Measurements from ENCODE around the gene GLRX.
"Not testable (repeated sequence)": the region's sequence is repeated elsewhere in the genome, so short reads cannot be mapped to it uniquely, and the experiment has no call there.

Gene GLRX

DNA sequence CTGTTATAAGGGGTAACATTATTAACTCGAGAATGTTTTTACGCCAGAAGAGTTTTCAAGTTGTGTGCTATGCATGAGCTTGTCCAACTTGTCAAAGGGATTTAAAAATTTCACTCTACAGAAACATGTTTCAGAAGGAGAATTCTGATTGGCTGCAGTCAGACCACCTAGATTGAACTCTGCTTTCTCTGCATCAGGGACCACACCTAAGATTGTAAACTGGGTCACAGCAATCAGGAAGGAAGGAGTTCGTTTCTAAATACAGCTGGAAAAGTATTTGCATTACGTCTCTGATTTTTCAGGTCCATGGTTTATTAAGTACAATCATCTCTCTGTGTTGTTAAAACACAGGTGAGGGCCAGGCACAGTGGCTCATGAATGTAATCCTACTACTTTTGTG lies 5.8 kb downstream of the GLRX start:
- no peak for DNase-seq
- Histone ChIP-seq H3K4me3 (ENCODE audit: low read depth, low read length) (no peak overlapping the region), H3K27me3 (ENCODE audit: insufficient read depth, low read depth, severe bottlenecking) (no peaks in the 10 kb centered on the region), H3K36me3 (no peaks in the 10 kb centered on the region; the same call in 1 of the 2 replicates), H3K27ac (no peak overlapping the region), H3K9me3 (ENCODE audit: severe bottlenecking) (no peaks in the 10 kb centered on the region)
- TF ChIP-seq, protein P1, sequence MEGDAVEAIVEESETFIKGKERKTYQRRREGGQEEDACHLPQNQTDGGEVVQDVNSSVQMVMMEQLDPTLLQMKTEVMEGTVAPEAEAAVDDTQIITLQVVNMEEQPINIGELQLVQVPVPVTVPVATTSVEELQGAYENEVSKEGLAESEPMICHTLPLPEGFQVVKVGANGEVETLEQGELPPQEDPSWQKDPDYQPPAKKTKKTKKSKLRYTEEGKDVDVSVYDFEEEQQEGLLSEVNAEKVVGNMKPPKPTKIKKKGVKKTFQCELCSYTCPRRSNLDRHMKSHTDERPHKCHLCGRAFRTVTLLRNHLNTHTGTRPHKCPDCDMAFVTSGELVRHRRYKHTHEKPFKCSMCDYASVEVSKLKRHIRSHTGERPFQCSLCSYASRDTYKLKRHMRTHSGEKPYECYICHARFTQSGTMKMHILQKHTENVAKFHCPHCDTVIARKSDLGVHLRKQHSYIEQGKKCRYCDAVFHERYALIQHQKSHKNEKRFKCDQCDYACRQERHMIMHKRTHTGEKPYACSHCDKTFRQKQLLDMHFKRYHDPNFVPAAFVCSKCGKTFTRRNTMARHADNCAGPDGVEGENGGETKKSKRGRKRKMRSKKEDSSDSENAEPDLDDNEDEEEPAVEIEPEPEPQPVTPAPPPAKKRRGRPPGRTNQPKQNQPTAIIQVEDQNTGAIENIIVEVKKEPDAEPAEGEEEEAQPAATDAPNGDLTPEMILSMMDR (IDR thresholded peaks at IDR 0.05; ENCODE audit: low read depth, low read length): no peak

DNA sequence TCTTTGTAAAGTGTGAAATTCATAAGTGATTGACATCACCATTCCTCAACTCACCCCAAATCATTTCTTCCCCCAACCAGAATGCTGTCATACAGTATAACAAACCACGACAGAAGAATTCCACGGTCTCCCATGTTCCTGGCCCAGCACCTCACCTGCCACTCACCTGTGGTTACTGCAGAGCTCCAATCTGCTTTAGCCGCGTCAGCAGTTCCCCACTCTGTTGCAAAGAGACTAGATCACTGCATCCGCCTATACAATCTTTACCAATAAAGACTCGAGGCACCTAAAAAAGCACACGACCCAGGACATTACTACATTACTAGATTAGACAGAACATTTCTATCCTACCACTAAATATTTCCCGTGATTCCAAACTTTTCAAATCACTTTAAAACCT lies 6.2 kb downstream of the GLRX start:
- no peak for DNase-seq
- Histone ChIP-seq H3K27ac (no peak overlapping the region), H3K9me3 (ENCODE audit: severe bottlenecking) (no peaks in the 10 kb centered on the region), H3K36me3 (no peaks in the 10 kb centered on the region; the same call in 1 of the 2 replicates), H3K27me3 (ENCODE audit: insufficient read depth, low read depth, severe bottlenecking) (no peaks in the 10 kb centered on the region), H3K4me3 (ENCODE audit: low read depth, low read length) (no peak overlapping the region)
- TF ChIP-seq, protein P1 (IDR thresholded peaks at IDR 0.05; ENCODE audit: low read depth, low read length): no peak

DNA sequence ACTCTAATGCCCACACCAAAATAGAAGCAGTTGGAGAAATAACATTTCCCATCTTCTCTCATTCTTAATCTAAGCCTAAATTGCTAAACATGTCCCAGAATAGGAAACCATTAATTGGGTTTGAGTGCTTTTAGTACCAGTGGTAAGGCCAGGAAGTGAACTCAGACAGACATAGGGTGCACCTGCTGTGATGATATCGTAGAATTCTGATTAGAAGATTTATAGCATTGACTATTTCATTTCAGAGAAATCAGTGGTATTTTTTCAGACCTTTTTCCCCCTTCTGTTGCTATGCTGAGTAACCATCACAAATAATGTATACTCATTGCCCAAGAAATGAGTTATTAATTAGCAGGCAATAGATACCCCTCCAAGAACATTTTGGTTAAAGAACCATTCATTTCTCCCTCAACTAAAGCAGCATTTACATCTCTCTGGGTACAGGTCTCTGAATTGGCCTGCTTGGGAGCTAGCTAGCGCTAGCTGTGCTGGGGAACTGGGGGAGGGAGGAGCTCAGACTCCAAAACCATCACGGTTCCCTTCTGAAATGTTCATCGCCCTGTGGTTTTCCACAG lies 7.3 kb downstream of the GLRX start:
- H3K27ac ChIP-seq: no peak overlapping the region
- no peak overlapping the region for H3K4me3 ChIP-seq (ENCODE audit: low read depth, low read length)
- DNase-seq: no peak
- TF ChIP-seq, protein P1 (IDR thresholded peaks at IDR 0.05; ENCODE audit: low read depth, low read length): no peak
- H3K9me3 ChIP-seq (ENCODE audit: severe bottlenecking): no peaks in the 10 kb centered on the region
- H3K27me3 ChIP-seq (ENCODE audit: insufficient read depth, low read depth, severe bottlenecking): no peaks in the 10 kb centered on the region
- H3K36me3 ChIP-seq: no peaks in the 10 kb centered on the region; the same call in 1 of the 2 replicates

DNA sequence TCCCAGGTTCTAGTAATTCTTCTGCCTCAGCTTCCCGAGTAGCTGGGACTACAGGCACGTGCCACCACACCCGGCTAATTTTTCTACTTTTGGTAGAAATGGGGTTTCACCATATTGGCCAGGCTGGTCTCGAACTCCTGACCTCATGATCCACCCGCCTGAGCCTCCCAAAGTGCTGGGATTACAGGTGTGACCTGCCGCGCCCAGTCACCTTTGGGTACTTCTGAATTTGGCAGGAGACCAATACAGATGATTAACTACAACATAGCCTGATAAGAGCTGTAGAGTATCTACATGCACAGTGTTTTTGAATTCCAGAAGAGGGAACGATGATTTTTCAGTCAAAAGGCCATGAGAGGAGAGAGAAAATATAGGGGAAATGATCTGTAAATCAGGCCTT lies 9.5 kb downstream of the GLRX start:
- not testable (repeated sequence) for H3K4me3 ChIP-seq (ENCODE audit: low read depth, low read length); H3K27me3 ChIP-seq (ENCODE audit: insufficient read depth, low read depth, severe bottlenecking); H3K36me3 ChIP-seq; H3K9me3 ChIP-seq (ENCODE audit: severe bottlenecking); DNase-seq; H3K27ac ChIP-seq

DNA sequence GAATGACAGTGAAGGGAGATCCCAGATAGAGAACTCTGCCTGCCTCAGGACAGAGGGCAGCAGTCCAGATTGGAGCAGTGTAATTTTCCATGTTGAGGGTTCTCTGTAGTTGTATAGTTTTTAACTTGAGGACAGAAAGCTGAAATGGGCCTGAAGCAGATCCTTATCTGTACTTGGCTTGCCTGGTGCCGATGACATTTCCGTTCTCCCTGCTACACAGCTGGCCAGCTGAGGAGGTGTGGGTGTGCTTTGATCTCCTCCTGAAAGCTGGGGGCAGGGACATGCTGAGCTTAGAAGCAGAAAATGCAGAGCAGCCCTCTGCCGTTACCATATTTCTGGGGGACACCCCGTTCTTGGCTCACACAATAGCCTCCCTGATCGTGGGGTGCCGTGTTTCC lies 10.5 kb downstream of the GLRX start:
- no peaks in the 10 kb centered on the region; the same call in 1 of the 2 replicates for H3K36me3 ChIP-seq
- TF ChIP-seq, protein P1 (IDR thresholded peaks at IDR 0.05; ENCODE audit: low read depth, low read length): no peak
- H3K27me3 ChIP-seq (ENCODE audit: insufficient read depth, low read depth, severe bottlenecking): no peaks in the 10 kb centered on the region
- no peak overlapping the region for H3K27ac ChIP-seq
- H3K4me3 ChIP-seq (ENCODE audit: low read depth, low read length): no peak overlapping the region
- H3K9me3 ChIP-seq (ENCODE audit: severe bottlenecking): no peaks in the 10 kb centered on the region
- no peak for DNase-seq

DNA sequence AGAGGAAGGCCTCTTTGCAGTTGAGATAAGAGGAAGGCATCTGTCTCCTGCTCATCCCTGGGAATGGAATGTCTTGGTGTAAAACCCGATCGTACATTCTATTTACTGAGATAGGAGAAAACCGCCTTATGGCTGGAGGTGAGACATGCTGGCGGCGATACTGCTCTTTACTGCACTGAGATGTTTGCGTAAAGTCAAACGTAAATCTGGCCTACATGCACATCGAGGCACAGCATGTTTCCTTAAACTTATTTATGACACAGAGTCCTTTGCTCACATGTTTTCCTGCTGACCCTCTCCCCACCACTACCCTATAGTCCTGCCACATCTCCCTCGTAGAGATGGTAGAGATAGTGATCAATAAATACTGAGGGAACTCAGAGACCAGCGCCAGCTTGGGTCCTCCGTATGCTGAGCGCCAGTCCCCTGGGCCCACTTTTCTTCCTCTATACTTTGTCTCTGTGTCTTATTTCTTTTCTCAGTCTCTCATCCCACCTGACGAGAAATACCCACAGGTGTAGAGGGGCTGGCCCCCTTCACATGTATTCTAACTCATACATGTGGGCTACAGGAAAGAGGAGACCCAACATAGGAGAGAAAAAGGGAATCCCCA lies 11.0 kb downstream of the GLRX start:
- H3K4me3 ChIP-seq (ENCODE audit: low read depth, low read length); H3K9me3 ChIP-seq (ENCODE audit: severe bottlenecking); H3K36me3 ChIP-seq; DNase-seq; H3K27ac ChIP-seq; H3K27me3 ChIP-seq (ENCODE audit: insufficient read depth, low read depth, severe bottlenecking): not testable (repeated sequence)

DNA sequence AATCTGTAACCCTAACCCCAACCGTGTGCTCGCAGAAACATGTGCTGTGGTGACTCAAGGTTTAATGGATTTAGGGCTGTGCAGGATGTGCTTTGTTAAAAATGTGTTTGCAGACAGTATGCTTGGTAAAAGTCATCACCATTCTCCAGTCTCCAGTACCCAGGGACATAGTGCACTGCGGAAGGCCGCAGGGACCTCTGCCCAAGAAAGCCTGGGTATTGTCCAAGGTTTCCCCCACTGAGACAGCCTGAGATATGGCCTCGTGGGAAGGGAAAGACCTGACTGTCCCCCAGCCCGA lies 11.5 kb downstream of the GLRX start:
- H3K4me3 ChIP-seq (ENCODE audit: low read depth, low read length); H3K36me3 ChIP-seq; DNase-seq; H3K9me3 ChIP-seq (ENCODE audit: severe bottlenecking); H3K27ac ChIP-seq; H3K27me3 ChIP-seq (ENCODE audit: insufficient read depth, low read depth, severe bottlenecking): not testable (repeated sequence)
